ENCODE results near the gene FUT7. TPM values are rescaled to one million over a fixed set of nuclear protein-coding genes. Genes with fewer than 3 reads are reported as not detected.
A peak's percentile ranks its signal among the peaks of the same experiment; 100 is the strongest.

Gene FUT7, protein sequence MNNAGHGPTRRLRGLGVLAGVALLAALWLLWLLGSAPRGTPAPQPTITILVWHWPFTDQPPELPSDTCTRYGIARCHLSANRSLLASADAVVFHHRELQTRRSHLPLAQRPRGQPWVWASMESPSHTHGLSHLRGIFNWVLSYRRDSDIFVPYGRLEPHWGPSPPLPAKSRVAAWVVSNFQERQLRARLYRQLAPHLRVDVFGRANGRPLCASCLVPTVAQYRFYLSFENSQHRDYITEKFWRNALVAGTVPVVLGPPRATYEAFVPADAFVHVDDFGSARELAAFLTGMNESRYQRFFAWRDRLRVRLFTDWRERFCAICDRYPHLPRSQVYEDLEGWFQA
- total RNA-seq (under 1 TPM in 2 of 9 donors, not detected in 7; 0.15 to 0.48 TPM), polyA plus RNA-seq (under 1 TPM in 1 of 2 donors, not detected in 1; 0.17 TPM)
- long read RNA-seq, donor 1 = 0 reads
- long read RNA-seq, donor 2 = 0 reads
- long read RNA-seq, donor 3 = 0 reads

DNA sequence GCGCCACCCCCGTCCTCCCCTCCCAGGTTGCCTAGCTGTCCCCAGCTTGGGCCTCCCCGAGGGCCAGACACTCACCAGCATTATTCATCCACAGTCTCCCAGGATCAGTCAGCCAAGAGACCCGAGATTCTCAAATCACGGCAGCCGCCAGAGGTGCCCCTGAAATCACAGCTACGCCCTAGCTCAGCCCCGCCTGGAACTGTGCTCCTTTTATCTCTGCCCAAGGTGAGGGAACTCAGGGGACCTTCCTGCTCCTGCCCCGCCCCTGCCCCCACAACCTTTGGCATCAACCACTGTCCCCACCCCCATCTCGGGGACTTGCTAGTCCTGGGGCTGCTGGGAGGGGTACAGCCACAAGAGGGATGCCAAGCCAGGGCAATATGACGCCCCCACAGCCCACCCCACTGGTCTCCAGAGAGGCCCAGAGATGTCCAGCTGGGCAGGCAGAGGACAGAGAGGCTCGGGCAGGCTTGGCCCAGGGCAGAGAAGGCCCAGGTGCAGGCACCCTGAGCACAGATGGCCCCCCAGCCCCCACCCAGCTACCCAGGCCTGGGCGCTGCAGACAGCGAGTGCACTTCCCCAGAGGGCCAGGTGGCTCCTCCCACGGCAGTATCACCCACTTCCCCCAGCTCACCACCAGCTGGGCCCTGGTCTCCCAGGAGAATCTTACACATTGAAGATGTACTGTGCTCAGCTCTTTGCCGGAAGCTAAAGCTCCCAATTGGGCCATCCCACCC is at the start of gene FUT7:
Gene FUT7, minus strand, starts transcription at position 185 of the 737 bp plus-strand sequence. Its CDS starts 97 bp downstream, at position 88.
- TF ChIP-seq CTCF (IDR thresholded peaks at IDR 0.05) (no peak), POLR2A (IDR thresholded peaks at IDR 0.05) (no peak)
- Histone ChIP-seq H3K4me1 (peaks cover 8 to 74% (median 29%) of the 10 kb centered on the region in 12 donors), H3K9me3 (no peaks in the 10 kb centered on the region), H3K27me3 (no peaks in the 10 kb centered on the region), H3K4me3 (peak within 1 kb of the TSS in 4 of 12 donors; percentile 3 to 65 (median 22)), H3K27ac (peak within 1 kb of the TSS in 4 of 12 donors; percentile 3 to 87 (median 21)), H3K36me3 (peaks cover 0 to 1% (median 0%) of the 10 kb centered on the region in 9 donors)
- no peak for ATAC-seq
- DNase-seq = no peak
- WGBS, 4 donors = 66 to 73% (median 71%) methylated on average over 9 to 16 of the region's 16 CpGs
- intact Hi-C loops (cut with DNase I) = loop anchor here in 3 of 10 donors (5.0 to 10.0 kb wide), 2 partner anchors 85 to 187 kb away; partner anchors contain the start of genes AJM1 (in 2 of the 3), PHPT1 (in 2 of the 3) and C8G (in 1 of the 3)

DNA sequence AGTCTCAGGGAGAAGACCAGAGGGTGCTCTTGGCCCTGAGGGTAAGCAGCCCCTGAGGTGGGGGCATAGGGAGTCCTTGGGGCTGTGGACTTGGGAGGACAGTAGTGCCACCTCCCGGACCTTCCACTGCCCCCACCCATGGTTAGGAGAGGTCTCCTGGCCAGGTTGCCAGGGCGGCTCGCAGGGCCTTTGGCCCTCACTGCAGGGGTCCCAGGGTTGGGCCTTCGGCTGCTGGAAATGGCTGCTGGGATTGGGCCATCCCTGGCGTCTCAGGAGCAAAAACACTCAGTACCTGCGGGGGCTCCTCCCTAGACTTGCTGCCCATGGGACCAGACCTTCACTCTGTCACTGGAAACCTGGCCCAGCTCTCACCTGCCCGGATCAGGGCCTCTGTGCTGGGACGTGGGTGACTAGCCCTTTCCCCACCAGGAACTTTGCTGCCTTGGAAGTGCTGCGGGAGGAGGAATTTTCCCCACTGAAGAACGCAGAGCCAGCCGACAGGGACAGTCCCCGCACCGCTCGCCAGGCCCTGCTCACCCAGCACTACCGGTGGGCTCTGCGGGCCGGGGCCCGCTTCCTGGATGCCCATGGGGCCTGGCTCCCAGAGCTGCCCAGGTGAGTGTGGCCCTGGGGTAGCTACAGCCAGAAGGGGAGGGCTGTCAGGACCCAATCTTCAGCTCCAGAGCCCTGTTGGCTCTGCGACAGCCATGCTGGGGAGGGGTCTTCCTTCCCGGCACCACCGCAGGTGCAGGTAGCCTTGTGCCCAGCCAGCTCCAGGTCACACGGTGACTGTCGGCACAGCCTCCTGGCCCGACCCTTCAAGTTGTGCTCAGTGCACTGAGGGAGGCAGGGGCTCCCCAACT is 48.6 kb upstream of the FUT7 start:
- no peak overlapping the region for H3K4me3 ChIP-seq
- no peaks in the 10 kb centered on the region for H3K27me3 ChIP-seq
- TF ChIP-seq POLR2A (IDR thresholded peaks at IDR 0.05) (no peak), CTCF (IDR thresholded peaks at IDR 0.05) (no peak)
- peaks cover 0 to 35% (median 14%) of the 10 kb centered on the region in 12 donors for H3K4me1 ChIP-seq
- H3K27ac ChIP-seq = no peak overlapping the region
- H3K36me3 ChIP-seq = peaks cover 0 to 50% (median 40%) of the 10 kb centered on the region in 9 donors
- intact Hi-C loops (cut with DNase I) = no loop called here
- H3K9me3 ChIP-seq = no peaks in the 10 kb centered on the region
- no peak for ATAC-seq
- no peak for DNase-seq
- 84 to 95% (median 89%) methylated on average over 11 to 24 of the region's 24 CpGs for WGBS, 4 donors

- 89 to 94% (median 91%) methylated on average over 9 to 13 of the region's 13 CpGs for WGBS, 4 donors
- H3K27me3 ChIP-seq = no peaks in the 10 kb centered on the region
- no peak for ATAC-seq
- H3K4me1 ChIP-seq = peaks cover 0 to 32% (median 11%) of the 10 kb centered on the region in 12 donors
- H3K36me3 ChIP-seq = peaks cover 0 to 50% (median 40%) of the 10 kb centered on the region in 9 donors
- no peak overlapping the region for H3K27ac ChIP-seq
- DNase-seq = no peak
- TF ChIP-seq CTCF (IDR thresholded peaks at IDR 0.05) (no peak), POLR2A (IDR thresholded peaks at IDR 0.05) (no peak)
- H3K9me3 ChIP-seq = no peaks in the 10 kb centered on the region
- intact Hi-C loops (cut with DNase I) = no loop called here
- H3K4me3 ChIP-seq = no peak overlapping the region
Measured at GRCh38 chr9:137079401-137079787, 47.5 kb upstream of the FUT7 start.
